H1 (cell line): ENCODE data around the gene IRF5. TPM values are rescaled to one million over a fixed set of nuclear protein-coding genes. Genes with fewer than 3 reads are reported as not detected.
A peak's percentile ranks its signal among the peaks of the same experiment; 100 is the strongest.

ENCODE experiments used
- RFX5 ChIP-seq: IDR thresholded peaks from 2 replicates; pipeline ENCODE4 v1.6.1; 2011; ENCODE audit warnings: low read depth, low read length, improper control_type of control experiment, borderline replicate concordance
- SUZ12 ChIP-seq: fragments of 200-600 bp; sonication (generic); IDR thresholded peaks from 2 replicates; pipeline ENCODE4 v1.6.1; 2012; ENCODE audit warnings: mild to moderate bottlenecking, inconsistent platforms, low read length, moderate library complexity, mixed read lengths
- TAF1 ChIP-seq: IDR thresholded peaks from 2 replicates; pipeline ENCODE4 v1.6.1; 2011; ENCODE audit warnings: mild to moderate bottlenecking, low read depth, low read length
- polyA plus RNA-seq, 7 experiments: library from polyadenylated mRNA; depleted of rRNA in 3 of 7; stranded (reverse) in 5 of 7; unstranded in 2 of 7; fragments of >200 nt in 5 of 7; fragments of 200-250 nt in 2 of 7; gene quantifications; 1 replicate in 5 of 7; 2 replicates in 1 of 7; 4 replicates in 1 of 7; pipeline versions ENCODE4 v1.2.1 to v1.2.3, GENCODE V29; 2011 to 2013; ENCODE audit warnings: missing spikeins in 2 of 7, mixed read lengths in 2 of 7
- total RNA-seq: library from RNA; stranded (reverse); fragmentation: NEBNext Ultra II Directional; extraction: Animal tissue kit (Norgen Biotek cat#: 25700); gene quantifications from 2 replicates; pipeline ENCODE4 v1.2.1, GENCODE V29; 2021
- TF ChIP-seq, protein P1 (sequence below), 3 experiments: IDR thresholded peaks; 1 replicate in 2 of 3; 2 replicates in 1 of 3; pipeline versions ENCODE4 v1.5.1 to v1.6.1; 2011; ENCODE audit warnings: low read length in 3 of 3, mild to moderate bottlenecking in 3 of 3, inconsistent platforms in 2 of 3, low read depth in 1 of 3, moderate library complexity in 1 of 3; ENCODE audit not compliant: insufficient read depth in 1 of 3; ENCODE audit errors: control extremely low read depth in 1 of 3

The IRF5 gene
- total and polyA plus RNA-seq, 2 of the 8 experiments (the other 6 are each of a cell fraction or from before 2014, with no cell fraction given) = 0.28 to 1.1 TPM

GRCh38 chr7:128915271-128915819, 22.4 kb upstream of the IRF5 start (continued):
- TF ChIP-seq SUZ12 (peak; percentile 44), RFX5 (no peak), TAF1 (no peak)
- TF ChIP-seq, protein P1, sequence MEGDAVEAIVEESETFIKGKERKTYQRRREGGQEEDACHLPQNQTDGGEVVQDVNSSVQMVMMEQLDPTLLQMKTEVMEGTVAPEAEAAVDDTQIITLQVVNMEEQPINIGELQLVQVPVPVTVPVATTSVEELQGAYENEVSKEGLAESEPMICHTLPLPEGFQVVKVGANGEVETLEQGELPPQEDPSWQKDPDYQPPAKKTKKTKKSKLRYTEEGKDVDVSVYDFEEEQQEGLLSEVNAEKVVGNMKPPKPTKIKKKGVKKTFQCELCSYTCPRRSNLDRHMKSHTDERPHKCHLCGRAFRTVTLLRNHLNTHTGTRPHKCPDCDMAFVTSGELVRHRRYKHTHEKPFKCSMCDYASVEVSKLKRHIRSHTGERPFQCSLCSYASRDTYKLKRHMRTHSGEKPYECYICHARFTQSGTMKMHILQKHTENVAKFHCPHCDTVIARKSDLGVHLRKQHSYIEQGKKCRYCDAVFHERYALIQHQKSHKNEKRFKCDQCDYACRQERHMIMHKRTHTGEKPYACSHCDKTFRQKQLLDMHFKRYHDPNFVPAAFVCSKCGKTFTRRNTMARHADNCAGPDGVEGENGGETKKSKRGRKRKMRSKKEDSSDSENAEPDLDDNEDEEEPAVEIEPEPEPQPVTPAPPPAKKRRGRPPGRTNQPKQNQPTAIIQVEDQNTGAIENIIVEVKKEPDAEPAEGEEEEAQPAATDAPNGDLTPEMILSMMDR (IDR thresholded peaks at IDR 0.05; ENCODE audit: control extremely low read depth in 1 of 3, insufficient read depth in 1 of 3, low read depth in 1 of 3, low read length in 3 of 3) = no peak
- TF ChIP-seq, all 59 proteins: peak for 3
